IMR-90 (cell line): ENCODE data around the gene AURKA. TPM values are rescaled to one million over a fixed set of nuclear protein-coding genes. Genes with fewer than 3 reads are reported as not detected.

Experiments used
- ATAC-seq: fragments of 200-7000 bp; cut with Tn5 transposase; 2 replicates; pipeline ENCODE4 v1.9.1; 2020; ENCODE audit warnings: low read depth, mild to moderate bottlenecking, moderate library complexity
- BruUV-seq: library from RNA; stranded (reverse); fragments of 400-500 nt; replicated peaks from 2 replicates; lab custom pipeline; 2021; lab: Mats Ljungman, UMichigan
- CTCF ChIA-PET: fragments of 300-600 bp; formaldehyde crosslinking; extraction: SDS; loops from one replicate; lab custom pipeline; 2021; ENCODE audit warnings: antibody characterized with exemption; lab: Yijun Ruan, JAX
- POLR2A ChIA-PET: fragments of 300-600 bp; sonication (Branson Sonifier 250); formaldehyde crosslinking; loops from one replicate; lab custom pipeline; 2022; ENCODE audit warnings: antibody characterized with exemption; ENCODE audit not compliant: unreplicated experiment; lab: Charles Lee
- DNase-seq: peaks from one replicate; pipeline ENCODE4 v3.0.0; 2013
- H2AFZ ChIP-seq: replicated peaks from 2 replicates; pipeline ENCODE3; 2013; ENCODE audit warnings: low read length, mild to moderate bottlenecking; ENCODE audit not compliant: poor library complexity
- H2AK5ac ChIP-seq: 2 replicates; pipeline ENCODE4 v1.6.1; 2013; ENCODE audit warnings: low read depth, low read length, inconsistent platforms
- H2AK9ac ChIP-seq: replicated peaks from 2 replicates; pipeline ENCODE3; 2013; ENCODE audit warnings: mild to moderate bottlenecking, low read depth, low read length, moderate library complexity; ENCODE audit not compliant: poor library complexity
- H2BK120ac ChIP-seq: 2 replicates; pipeline ENCODE4 v1.6.1; 2013; ENCODE audit warnings: low read depth, low read length, inconsistent platforms
- H2BK15ac ChIP-seq: 3 replicates; pipeline ENCODE4 v1.6.1; 2013; ENCODE audit warnings: low read depth, low read length, inconsistent platforms
- H2BK20ac ChIP-seq: 2 replicates; pipeline ENCODE4 v1.6.1; 2013; ENCODE audit warnings: low read depth, mild to moderate bottlenecking, inconsistent platforms, low read length, moderate library complexity
- H2BK5ac ChIP-seq: 2 replicates; pipeline ENCODE4 v1.6.1; 2013; ENCODE audit warnings: mild to moderate bottlenecking, low read depth, low read length, inconsistent platforms; ENCODE audit not compliant: poor library complexity, severe bottlenecking
- H3K14ac ChIP-seq: replicated peaks from 2 replicates; pipeline ENCODE4 v1.6.1; 2013; ENCODE audit warnings: low read depth, low read length, inconsistent platforms
- H3K18ac ChIP-seq: 2 replicates; pipeline ENCODE4 v1.6.1; 2013; ENCODE audit warnings: low read depth, low read length, control low read depth
- H3K23ac ChIP-seq: 2 replicates; pipeline ENCODE4 v1.6.1; 2013; ENCODE audit warnings: low read depth, low read length, inconsistent platforms
- H3K27ac ChIP-seq: 2 replicates; pipeline ENCODE4 v1.5.1; 2013; ENCODE audit warnings: mild to moderate bottlenecking, control low read depth, low read length; ENCODE audit not compliant: insufficient read depth
- H3K27me3 ChIP-seq: 2 replicates; pipeline ENCODE4 v1.6.1; 2013; ENCODE audit warnings: low read length; ENCODE audit not compliant: control insufficient read depth, insufficient read depth
- H3K36me3 ChIP-seq: 2 replicates; pipeline ENCODE4 v1.6.1; 2013; ENCODE audit warnings: low read length, mixed read lengths; ENCODE audit not compliant: control insufficient read depth, insufficient read depth
- H3K4ac ChIP-seq: 2 replicates; pipeline ENCODE4 v1.6.1; 2013; ENCODE audit warnings: low read depth, low read length, inconsistent platforms
- H3K4me1 ChIP-seq: 2 replicates; pipeline ENCODE4 v1.6.1; 2013; ENCODE audit warnings: low read length, mixed read lengths; ENCODE audit not compliant: control insufficient read depth, insufficient read depth
- H3K4me2 ChIP-seq: 2 replicates; pipeline ENCODE4 v1.6.1; 2013; ENCODE audit warnings: low read depth, mild to moderate bottlenecking, control low read depth, low read length, moderate library complexity
- H3K4me3 ChIP-seq: 2 replicates; pipeline ENCODE4 v1.5.1; 2013; ENCODE audit warnings: low read depth, mild to moderate bottlenecking, control low read depth, low read length, moderate library complexity; ENCODE audit not compliant: insufficient read depth
- H3K56ac ChIP-seq: 2 replicates; pipeline ENCODE4 v1.6.1; 2013; ENCODE audit warnings: low read length, inconsistent platforms; ENCODE audit not compliant: insufficient read depth; ENCODE audit errors: extremely low read depth
- H3K79me1 ChIP-seq, 2 experiments: 2 replicates each; pipeline ENCODE4 v1.6.1; 2013; ENCODE audit warnings: low read length in 2 of 2, inconsistent platforms in 1 of 2, low read depth in 1 of 2
- H3K9ac ChIP-seq: 2 replicates; pipeline ENCODE4 v1.6.1; 2013; ENCODE audit warnings: low read depth, low read length, control low read depth
- H3K9me1 ChIP-seq: 2 replicates; pipeline ENCODE4 v1.6.1; 2013; ENCODE audit warnings: low read length, inconsistent platforms; ENCODE audit not compliant: insufficient read depth
- H3K9me3 ChIP-seq: 2 replicates; pipeline ENCODE4 v1.6.1; 2013; ENCODE audit warnings: low read length; ENCODE audit not compliant: control insufficient read depth, insufficient read depth
- H4K20me1 ChIP-seq: 2 replicates; pipeline ENCODE4 v1.6.1; 2013; ENCODE audit warnings: low read length, inconsistent platforms; ENCODE audit not compliant: insufficient read depth
- H4K5ac ChIP-seq: 2 replicates; pipeline ENCODE4 v1.6.1; 2013; ENCODE audit warnings: mild to moderate bottlenecking, low read depth, low read length, control low read depth
- H4K8ac ChIP-seq, 2 experiments: 2 replicates each; pipeline ENCODE4 v1.6.1; 2013; ENCODE audit warnings: low read depth in 2 of 2, low read length in 2 of 2, control low read depth in 1 of 2, inconsistent platforms in 1 of 2
- H4K91ac ChIP-seq: 2 replicates; pipeline ENCODE4 v1.6.1; 2013; ENCODE audit warnings: low read depth, low read length, inconsistent platforms; ENCODE audit not compliant: insufficient read depth
- CEBPB ChIP-seq: IDR thresholded peaks from 2 replicates; pipeline ENCODE4 v1.6.1; 2012; ENCODE audit warnings: low read depth, low read length, improper control_type of control experiment
- CHD1 ChIP-seq: IDR thresholded peaks from 2 replicates; pipeline ENCODE4 v1.6.1; 2012; ENCODE audit warnings: low read depth, low read length, improper control_type of control experiment
- FOS ChIP-seq: fragments of 150-350 bp; IDR thresholded peaks from 2 replicates; pipeline ENCODE4 v1.6.1; 2016; ENCODE audit warnings: low read depth, low read length
- MAZ ChIP-seq: IDR thresholded peaks from 2 replicates; pipeline ENCODE4 v1.6.1; 2012; ENCODE audit warnings: low read depth, mild to moderate bottlenecking, low read length, improper control_type of control experiment, moderate library complexity, borderline replicate concordance
- MXI1 ChIP-seq: IDR thresholded peaks from 2 replicates; pipeline ENCODE4 v1.6.1; 2012; ENCODE audit warnings: low read depth, mild to moderate bottlenecking, low read length, moderate library complexity, borderline replicate concordance
- RFX5 ChIP-seq: IDR thresholded peaks from 2 replicates; pipeline ENCODE4 v1.8.0; 2012; ENCODE audit warnings: low read depth, mild to moderate bottlenecking, low read length, moderate library complexity
- whole genome bisulfite sequencing, 2 experiments: methylation state at CpG; one replicate each; pipeline versions ENCODE4 v1.1.5 to v1.1.7; 2013; ENCODE audit warnings: missing lambda C conversion rate in 2 of 2; ENCODE audit not compliant: insufficient read length in 1 of 2; ENCODE audit errors: extremely low coverage in 2 of 2; 5-methylcytosine and 5-hydroxymethylcytosine counted together
- dilution Hi-C: fragments of 300-500 bp; cut with HindIII; formaldehyde crosslinking; loops from one replicate; pipeline ENCODE4 v1.14.3; 2018; ENCODE audit warnings: low sequenced_read_pairs; ENCODE audit not compliant: unreplicated experiment
- in situ Hi-C: fragments of 300-500 bp; cut with MboI; formaldehyde crosslinking; loops from 3 replicates; pipeline ENCODE4 v1.14.3; 2019; ENCODE audit warnings: low sequenced_read_pairs, inconsistent platforms, mixed read lengths
- intact Hi-C: fragments of 100-400 bp; cut with micrococcal nuclease; formaldehyde crosslinking; loops from 2 replicates; pipeline ENCODE4 v1.10.0; 2022
- polyA plus RNA-seq, 3 experiments: library from polyadenylated mRNA; depleted of rRNA; stranded (reverse); fragments of >200 nt; gene quantifications; 2 replicates each; pipeline ENCODE4 v1.2.3, GENCODE V29; 2012; ENCODE audit warnings: low replicate concordance in 1 of 3
- total RNA-seq: library from RNA; depleted of rRNA; stranded (reverse); fragments of >200 nt; gene quantifications from 2 replicates; pipeline ENCODE4 v1.2.3, GENCODE V29; 2012
- TF ChIP-seq, protein P1 (sequence below): conservative IDR thresholded peaks from 2 replicates; pipeline ENCODE4 v1.5.1; 2012; ENCODE audit warnings: mild to moderate bottlenecking, low read depth, low read length, improper control_type of control experiment
- TF ChIP-seq, protein P2 (sequence below): fragments of 150-350 bp; IDR thresholded peaks from 2 replicates; pipeline ENCODE4 v1.6.1; 2017; ENCODE audit warnings: mild to moderate bottlenecking, antibody characterized with exemption, low read length, low read depth

The AURKA gene
- total and polyA plus RNA-seq, 2 of the 4 experiments (the other 2 are of a cell fraction): 68.0 to 83.3 TPM

DNA sequence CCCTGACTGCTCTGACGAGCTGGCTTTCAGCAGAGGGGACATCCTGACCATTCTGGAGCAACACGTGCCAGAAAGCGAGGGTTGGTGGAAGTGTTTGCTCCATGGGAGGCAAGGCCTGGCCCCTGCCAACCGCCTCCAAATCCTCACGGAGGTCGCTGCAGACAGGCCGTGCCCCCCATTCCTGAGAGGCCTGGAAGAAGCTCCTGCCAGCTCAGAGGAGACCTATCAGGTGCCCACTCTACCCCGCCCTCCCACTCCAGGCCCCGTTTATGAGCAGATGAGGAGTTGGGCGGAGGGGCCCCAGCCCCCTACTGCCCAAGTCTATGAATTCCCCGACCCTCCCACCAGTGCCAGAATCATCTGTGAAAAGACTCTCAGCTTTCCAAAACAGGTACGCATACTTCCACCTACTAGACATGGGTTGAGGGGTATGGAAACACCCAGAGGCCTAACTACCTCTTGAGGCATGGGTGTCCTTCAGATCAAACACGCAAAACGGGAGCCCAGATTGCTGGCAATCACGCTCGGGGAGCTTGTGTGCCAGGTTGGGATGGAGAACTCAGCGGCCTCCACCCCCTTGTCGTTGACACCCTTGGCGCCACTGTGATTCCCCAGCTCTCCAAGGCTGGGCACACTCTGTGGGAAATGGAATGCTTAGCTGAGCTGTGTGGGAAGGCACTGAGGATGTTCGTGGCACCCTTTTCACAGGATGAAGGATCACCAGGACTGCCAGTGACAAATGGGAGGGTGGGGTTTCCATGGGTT, 45.4 kb upstream of the AURKA start:
- BruUV-seq: no TSS peak
- peak overlapping the region; percentile 95 for H2BK120ac ChIP-seq
- H3K18ac ChIP-seq: peak overlapping the region; percentile 94
- peaks cover 10% of the 10 kb centered on the region; the same call in 1 of the 2 replicates for H3K36me3 ChIP-seq
- H3K9me3 ChIP-seq: no peaks in the 10 kb centered on the region
- H4K20me1 ChIP-seq: no peaks in the 10 kb centered on the region
- DNase-seq: no peak
- H4K5ac ChIP-seq: peak overlapping the region; percentile 92
- ChIA-PET CTCF (interaction anchor here (0.6 to 1.1 kb wide), 2 partner anchors 39 to 1756 kb away, joined by 3 to 4 read pairs; no protein-coding TSS in a partner anchor), POLR2A (no interaction called here)
- peak overlapping the region; percentile 86; the same call in 2 of the 3 replicates for H2BK15ac ChIP-seq
- H2AK9ac ChIP-seq: peak overlapping the region; percentile 2
- intact Hi-C loops (no loop called here), dilution Hi-C loops (no loop called here), in situ Hi-C loops (no loop called here)
- WGBS, 2 experiments: 100% methylated on average over 2 of the region's 20 CpGs; no CpG with 5 or more reads in 1 of the 2 experiments
- no peaks in the 10 kb centered on the region for H3K27me3 ChIP-seq
- H4K91ac ChIP-seq: peak overlapping the region; percentile 95
- H3K23ac ChIP-seq: peak overlapping the region; percentile 60
- H2AFZ ChIP-seq: no peak overlapping the region
- peak overlapping the region; percentile 78 to 94 for H4K8ac ChIP-seq
- peak overlapping the region; percentile 95 for H2AK5ac ChIP-seq
- H2BK5ac ChIP-seq: peak overlapping the region; percentile 95
- H3K4me2 ChIP-seq: no peak overlapping the region
- peaks cover 27% of the 10 kb centered on the region for H3K4me1 ChIP-seq
- peak overlapping the region; percentile 97 for H2BK20ac ChIP-seq
- peaks cover 22 to 42% of the 10 kb centered on the region in 2 experiments for H3K79me1 ChIP-seq
- H3K27ac ChIP-seq: peak overlapping the region; percentile 81
- peaks cover 25% of the 10 kb centered on the region for H3K9me1 ChIP-seq
- peak overlapping the region; percentile 78 for H3K14ac ChIP-seq
- peak overlapping the region; percentile 38; the same call in 1 of the 2 replicates for H3K56ac ChIP-seq
- peak overlapping the region; percentile 95 for H3K4ac ChIP-seq
- H3K9ac ChIP-seq: no peak overlapping the region; the same call in 1 of the 2 replicates
- H3K4me3 ChIP-seq: no peak overlapping the region
- no peak for ATAC-seq
- TF ChIP-seq, protein P1, sequence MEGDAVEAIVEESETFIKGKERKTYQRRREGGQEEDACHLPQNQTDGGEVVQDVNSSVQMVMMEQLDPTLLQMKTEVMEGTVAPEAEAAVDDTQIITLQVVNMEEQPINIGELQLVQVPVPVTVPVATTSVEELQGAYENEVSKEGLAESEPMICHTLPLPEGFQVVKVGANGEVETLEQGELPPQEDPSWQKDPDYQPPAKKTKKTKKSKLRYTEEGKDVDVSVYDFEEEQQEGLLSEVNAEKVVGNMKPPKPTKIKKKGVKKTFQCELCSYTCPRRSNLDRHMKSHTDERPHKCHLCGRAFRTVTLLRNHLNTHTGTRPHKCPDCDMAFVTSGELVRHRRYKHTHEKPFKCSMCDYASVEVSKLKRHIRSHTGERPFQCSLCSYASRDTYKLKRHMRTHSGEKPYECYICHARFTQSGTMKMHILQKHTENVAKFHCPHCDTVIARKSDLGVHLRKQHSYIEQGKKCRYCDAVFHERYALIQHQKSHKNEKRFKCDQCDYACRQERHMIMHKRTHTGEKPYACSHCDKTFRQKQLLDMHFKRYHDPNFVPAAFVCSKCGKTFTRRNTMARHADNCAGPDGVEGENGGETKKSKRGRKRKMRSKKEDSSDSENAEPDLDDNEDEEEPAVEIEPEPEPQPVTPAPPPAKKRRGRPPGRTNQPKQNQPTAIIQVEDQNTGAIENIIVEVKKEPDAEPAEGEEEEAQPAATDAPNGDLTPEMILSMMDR: no peak
- TF ChIP-seq MAZ: no peak
- TF ChIP-seq, protein P2, sequence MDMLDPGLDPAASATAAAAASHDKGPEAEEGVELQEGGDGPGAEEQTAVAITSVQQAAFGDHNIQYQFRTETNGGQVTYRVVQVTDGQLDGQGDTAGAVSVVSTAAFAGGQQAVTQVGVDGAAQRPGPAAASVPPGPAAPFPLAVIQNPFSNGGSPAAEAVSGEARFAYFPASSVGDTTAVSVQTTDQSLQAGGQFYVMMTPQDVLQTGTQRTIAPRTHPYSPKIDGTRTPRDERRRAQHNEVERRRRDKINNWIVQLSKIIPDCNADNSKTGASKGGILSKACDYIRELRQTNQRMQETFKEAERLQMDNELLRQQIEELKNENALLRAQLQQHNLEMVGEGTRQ: no peak
- no peak for TF ChIP-seq CHD1
- TF ChIP-seq FOS: no peak
- TF ChIP-seq CEBPB: no peak
- no peak for TF ChIP-seq MXI1
- no peak for TF ChIP-seq RFX5
